Activated naive CD8-positive, alpha-beta T cell treated with anti-CD3 and anti-CD28 coated beads, Interleukin-2, amount 10 ng/mL, durations not matched to agents 7 days and 5 days (primary cell): ENCODE results near the gene AFF1. TPM values are rescaled to one million over a fixed set of nuclear protein-coding genes. Genes with fewer than 3 reads are reported as not detected.

ENCODE experiments used
- ATAC-seq: fragments of 150-1000 bp; cut with Tn5 transposase; one replicate; pipeline ENCODE4 v1.10.0; 2021; ENCODE audit warnings: low read depth, moderate library complexity
- POLR2A ChIA-PET: fragments of 350-600 bp; sonication (Branson Sonifier 250); formaldehyde crosslinking; loops from one replicate; lab custom pipeline; 2021; ENCODE audit warnings: antibody characterized with exemption; lab: Charles Lee
- DNase-seq: peaks from one replicate; pipeline ENCODE4 v3.0.0; 2021
- H3K27ac Mint-ChIP-seq: one replicate; pipeline ENCODE4 v1.8.0; 2022; ENCODE audit warnings: mild to moderate bottlenecking, mixed read lengths
- H3K27me3 Mint-ChIP-seq: one replicate; pipeline ENCODE4 v1.8.0; 2022; ENCODE audit warnings: mild to moderate bottlenecking, moderate library complexity, mixed read lengths
- H3K36me3 Mint-ChIP-seq: one replicate; pipeline ENCODE4 v1.8.0; 2021; ENCODE audit warnings: mild to moderate bottlenecking, mixed read lengths
- H3K4me1 Mint-ChIP-seq: one replicate; pipeline ENCODE4 v1.8.0; 2021; ENCODE audit warnings: mixed read lengths
- H3K4me3 Mint-ChIP-seq: one replicate; pipeline ENCODE4 v1.8.0; 2022; ENCODE audit warnings: mild to moderate bottlenecking, moderate library complexity, mixed read lengths
- H3K9me3 Mint-ChIP-seq: one replicate; pipeline ENCODE4 v1.8.0; 2021; ENCODE audit warnings: mixed read lengths
- total RNA-seq, 2 experiments: library from RNA; stranded (reverse); gene quantifications; one replicate each; pipeline ENCODE4 v1.2.3, GENCODE V29; 2021

AFF1 gene
- total RNA-seq, 2 experiments from 2014 or later: 57.1 to 62.5 TPM

DNA sequence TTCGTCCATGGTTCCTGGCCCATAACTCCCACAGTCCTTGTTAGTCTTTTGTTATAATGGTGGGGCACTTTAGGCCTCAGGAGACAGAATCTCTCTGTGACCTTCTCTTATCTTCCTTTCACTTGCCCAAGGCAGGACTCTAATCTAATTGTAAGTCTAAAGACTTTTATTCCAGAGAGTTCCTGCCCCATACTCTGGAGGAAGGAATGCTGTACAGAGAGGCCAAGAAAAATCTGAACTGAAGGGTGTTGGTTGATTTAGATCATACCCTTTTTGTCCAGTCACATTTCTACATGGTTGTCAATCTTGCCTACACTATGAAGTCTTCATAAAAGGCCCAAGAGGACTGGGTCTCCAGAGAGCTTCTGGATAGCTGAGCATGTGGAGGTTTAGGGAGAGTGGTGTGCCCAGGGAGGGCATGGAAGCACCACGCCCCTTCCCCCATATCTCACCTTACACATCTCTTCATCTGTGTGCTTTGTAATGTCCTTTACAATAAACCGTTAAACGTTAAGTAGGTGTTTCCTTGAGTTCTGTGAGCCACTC lies 84.5 kb downstream of the AFF1 start:
- peaks cover 41% of the 10 kb centered on the region for H3K4me1 Mint-ChIP-seq
- H3K4me3 Mint-ChIP-seq: no peak overlapping the region
- ATAC-seq (no peak), DNase-seq (no peak)
- H3K9me3 Mint-ChIP-seq: no peaks in the 10 kb centered on the region
- H3K27ac Mint-ChIP-seq: no peak overlapping the region
- H3K36me3 Mint-ChIP-seq: peaks cover 10% of the 10 kb centered on the region
- POLR2A ChIA-PET: interaction anchor here (0.6 kb wide), 1 partner anchor 46 kb away, joined by 3 read pairs; no protein-coding TSS in a partner anchor
- H3K27me3 Mint-ChIP-seq: no peaks in the 10 kb centered on the region

DNA sequence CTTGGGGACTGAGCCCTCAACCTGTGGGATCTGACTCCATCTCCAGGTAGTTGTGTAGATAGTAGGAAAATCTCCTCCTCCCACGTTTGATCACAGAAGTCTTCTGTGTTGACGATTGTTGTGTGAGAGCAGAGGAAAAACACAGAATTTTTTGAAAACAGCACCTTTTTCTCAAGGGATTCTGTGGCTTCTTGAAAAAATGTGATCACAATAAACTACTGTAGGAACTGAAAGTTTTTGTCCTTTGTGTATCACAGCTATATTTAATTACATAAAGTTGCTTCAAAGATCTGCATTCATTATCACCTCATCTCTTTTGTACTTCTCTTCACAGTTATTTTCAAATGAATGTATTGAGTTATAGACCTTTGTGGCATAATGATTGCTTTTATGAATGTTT lies 85.1 kb downstream of the AFF1 start:
- Mint-ChIP-seq H3K9me3 (no peaks in the 10 kb centered on the region), H3K4me3 (no peak overlapping the region), H3K36me3 (peaks cover 10% of the 10 kb centered on the region), H3K4me1 (peaks cover 39% of the 10 kb centered on the region), H3K27me3 (no peaks in the 10 kb centered on the region), H3K27ac (no peak overlapping the region)
- DNase-seq (no peak), ATAC-seq (no peak)
- POLR2A ChIA-PET: no interaction called here

GRCh38 chr4:87024201-87024600 lies 89.4 kb downstream of the AFF1 start:
- no peak for DNase-seq
- Mint-ChIP-seq H3K9me3 (no peaks in the 10 kb centered on the region), H3K27ac (no peak overlapping the region), H3K36me3 (peaks cover 8% of the 10 kb centered on the region), H3K4me1 (peaks cover 31% of the 10 kb centered on the region), H3K27me3 (no peaks in the 10 kb centered on the region), H3K4me3 (no peak overlapping the region)
- POLR2A ChIA-PET: no interaction called here
- ATAC-seq: no peak

DNA sequence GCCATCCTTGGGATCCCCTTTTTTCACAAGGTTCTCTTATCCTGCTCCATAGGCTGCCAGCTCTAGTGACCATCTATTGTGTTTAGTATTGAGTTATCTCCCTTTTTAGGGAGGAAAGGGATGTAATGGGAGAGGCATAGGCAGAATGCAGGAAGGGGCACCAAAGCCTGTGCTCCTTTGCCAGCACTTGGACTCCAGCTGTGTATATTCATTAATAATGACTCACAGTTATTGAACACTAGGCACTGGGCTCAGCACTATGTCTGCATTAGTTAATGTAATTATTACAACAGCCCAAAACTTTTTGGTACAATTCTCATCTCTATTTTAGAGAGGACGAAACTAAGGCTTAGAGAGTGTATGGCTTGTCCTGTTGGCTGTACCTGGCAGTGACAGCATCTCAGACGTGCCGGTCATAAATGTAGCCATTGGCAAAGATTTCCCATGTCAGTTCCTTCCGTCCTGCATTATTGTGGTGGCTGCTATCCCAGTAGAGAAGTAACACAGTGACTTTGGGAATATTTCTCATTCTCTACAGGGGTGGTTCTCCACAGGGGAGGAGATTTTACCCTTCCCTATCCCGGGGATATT lies 90.3 kb downstream of the AFF1 start:
- H3K4me3 Mint-ChIP-seq: no peak overlapping the region
- peaks cover 4% of the 10 kb centered on the region for H3K36me3 Mint-ChIP-seq
- no peak for ATAC-seq
- POLR2A ChIA-PET: no interaction called here
- DNase-seq: no peak
- no peaks in the 10 kb centered on the region for H3K9me3 Mint-ChIP-seq
- peaks cover 26% of the 10 kb centered on the region for H3K4me1 Mint-ChIP-seq
- no peaks in the 10 kb centered on the region for H3K27me3 Mint-ChIP-seq
- no peak overlapping the region for H3K27ac Mint-ChIP-seq

- Mint-ChIP-seq H3K4me1 (peaks cover 23% of the 10 kb centered on the region), H3K27ac (no peak overlapping the region), H3K36me3 (peaks cover 4% of the 10 kb centered on the region), H3K27me3 (no peaks in the 10 kb centered on the region), H3K4me3 (no peak overlapping the region), H3K9me3 (no peaks in the 10 kb centered on the region)
- POLR2A ChIA-PET: no interaction called here
- no peak for ATAC-seq
- no peak for DNase-seq
Measured at GRCh38 chr4:87025614-87026041, 90.8 kb downstream of the AFF1 start.

DNA sequence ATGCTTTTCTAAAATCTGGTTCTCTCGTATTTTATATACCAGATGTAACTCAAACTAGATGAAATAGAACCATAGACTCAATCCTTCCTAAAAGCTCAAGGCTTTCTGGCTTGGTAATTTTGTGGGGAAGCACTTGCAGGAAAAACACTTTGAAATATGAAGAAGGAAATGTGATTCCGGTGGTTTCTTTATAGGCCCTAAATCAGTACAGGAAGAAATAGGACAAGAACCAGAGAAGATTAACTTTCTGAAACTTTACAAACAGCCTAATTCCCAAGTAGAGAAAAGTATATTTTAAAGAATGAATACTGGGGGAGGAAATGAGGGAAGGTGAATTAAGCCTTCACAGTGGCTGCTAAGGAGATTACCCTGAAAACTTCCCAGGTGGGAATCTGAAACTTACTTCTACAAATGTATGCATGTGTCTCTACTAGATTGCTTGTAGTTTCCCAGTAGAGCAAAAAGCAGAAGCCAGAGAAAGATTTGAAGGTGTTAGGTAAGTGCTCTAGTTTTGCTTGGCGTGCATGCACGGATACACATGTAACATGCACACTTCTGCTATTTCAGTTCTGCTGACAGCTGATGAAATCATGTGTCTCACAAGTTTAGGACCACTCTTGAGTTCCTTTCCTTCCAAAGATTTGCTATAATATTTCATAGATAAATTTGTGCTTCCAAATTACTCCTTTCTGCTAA lies 92.1 kb downstream of the AFF1 start:
- H3K4me1 Mint-ChIP-seq: peaks cover 16% of the 10 kb centered on the region
- no peak for ATAC-seq
- POLR2A ChIA-PET: no interaction called here
- no peaks in the 10 kb centered on the region for H3K27me3 Mint-ChIP-seq
- DNase-seq: no peak
- no peak overlapping the region for H3K27ac Mint-ChIP-seq
- peaks cover 2% of the 10 kb centered on the region for H3K36me3 Mint-ChIP-seq
- no peak overlapping the region for H3K4me3 Mint-ChIP-seq
- no peaks in the 10 kb centered on the region for H3K9me3 Mint-ChIP-seq

DNA sequence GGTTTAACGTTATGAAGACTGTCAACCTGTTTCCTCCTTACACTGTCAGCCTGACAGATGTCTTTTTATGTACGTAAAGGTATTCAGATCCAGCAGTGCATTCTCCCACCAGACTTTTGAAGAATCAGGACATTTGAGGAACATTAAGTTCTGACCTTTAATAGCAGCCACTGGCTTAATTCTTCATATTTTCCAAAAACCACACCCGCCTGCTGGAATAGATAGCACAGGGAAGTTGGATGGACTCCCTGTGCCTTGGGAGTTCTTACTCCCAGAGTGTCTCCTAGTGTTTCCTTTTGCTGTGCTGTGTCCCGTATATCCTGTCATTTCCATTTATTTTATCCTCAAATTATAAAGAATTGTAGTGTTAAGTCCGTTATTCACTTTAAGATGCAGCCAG lies 94.5 kb downstream of the AFF1 start:
- no peak overlapping the region for H3K27ac Mint-ChIP-seq
- no peaks in the 10 kb centered on the region for H3K27me3 Mint-ChIP-seq
- no peaks in the 10 kb centered on the region for H3K36me3 Mint-ChIP-seq
- H3K4me3 Mint-ChIP-seq: no peak overlapping the region
- H3K9me3 Mint-ChIP-seq: no peaks in the 10 kb centered on the region
- DNase-seq: no peak
- POLR2A ChIA-PET: no interaction called here
- ATAC-seq: no peak
- peaks cover 15% of the 10 kb centered on the region for H3K4me1 Mint-ChIP-seq

GRCh38 chr4:87030124-87030523 lies 95.3 kb downstream of the AFF1 start:
- ATAC-seq (no peak), DNase-seq (no peak)
- H3K4me3 Mint-ChIP-seq: no peak overlapping the region
- H3K36me3 Mint-ChIP-seq: no peaks in the 10 kb centered on the region
- H3K9me3 Mint-ChIP-seq: no peaks in the 10 kb centered on the region
- H3K27me3 Mint-ChIP-seq: no peaks in the 10 kb centered on the region
- POLR2A ChIA-PET: no interaction called here
- peaks cover 14% of the 10 kb centered on the region for H3K4me1 Mint-ChIP-seq
- H3K27ac Mint-ChIP-seq: no peak overlapping the region

GRCh38 chr4:87030755-87031441 lies 96.1 kb downstream of the AFF1 start:
- POLR2A ChIA-PET: no interaction called here
- H3K27me3 Mint-ChIP-seq: no peaks in the 10 kb centered on the region
- H3K4me1 Mint-ChIP-seq: peaks cover 9% of the 10 kb centered on the region
- H3K4me3 Mint-ChIP-seq: no peak overlapping the region
- no peak overlapping the region for H3K27ac Mint-ChIP-seq
- H3K9me3 Mint-ChIP-seq: no peaks in the 10 kb centered on the region
- no peak for DNase-seq
- ATAC-seq: no peak
- H3K36me3 Mint-ChIP-seq: no peaks in the 10 kb centered on the region

GRCh38 chr4:87031920-87032319 lies 97.1 kb downstream of the AFF1 start:
- no peak overlapping the region for H3K4me3 Mint-ChIP-seq
- no peaks in the 10 kb centered on the region for H3K36me3 Mint-ChIP-seq
- DNase-seq (no peak), ATAC-seq (no peak)
- no peaks in the 10 kb centered on the region for H3K9me3 Mint-ChIP-seq
- H3K27ac Mint-ChIP-seq: no peak overlapping the region
- H3K4me1 Mint-ChIP-seq: peaks cover 8% of the 10 kb centered on the region
- POLR2A ChIA-PET: no interaction called here
- H3K27me3 Mint-ChIP-seq: no peaks in the 10 kb centered on the region

DNA sequence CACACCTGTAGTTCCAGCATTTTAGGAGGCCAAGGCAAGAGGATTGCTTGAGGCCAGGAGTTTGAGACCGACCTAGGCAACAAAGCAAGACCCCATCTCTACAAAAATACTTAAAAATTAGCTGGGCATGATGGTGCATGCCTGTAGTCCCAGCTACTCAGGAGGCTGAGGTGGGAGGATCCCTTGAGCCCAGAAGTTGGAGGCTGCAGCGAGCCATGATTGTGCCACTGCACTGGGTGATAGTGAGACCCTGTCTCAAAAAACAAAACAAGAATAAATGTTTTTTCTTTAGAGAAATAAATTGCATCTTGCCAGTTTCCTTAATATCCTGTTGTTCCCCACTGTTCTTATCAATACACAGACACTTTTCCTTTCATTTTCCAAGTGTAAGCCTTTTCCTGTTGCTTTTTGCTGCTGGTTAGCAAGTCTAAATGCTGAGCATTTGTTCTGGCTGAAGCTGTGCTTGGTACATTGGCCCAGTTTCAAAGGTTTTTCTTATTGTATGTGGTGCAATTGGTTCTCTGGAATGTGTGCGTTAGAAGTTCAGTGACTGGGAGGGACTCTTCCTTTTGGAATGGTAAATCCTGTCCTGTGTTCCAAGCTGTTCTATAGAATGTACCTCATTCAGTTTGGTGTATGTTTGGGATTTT lies 98.2 kb downstream of the AFF1 start:
- POLR2A ChIA-PET: no interaction called here
- H3K27ac Mint-ChIP-seq: no peak overlapping the region

GRCh38 chr4:87033902-87034301 lies 99.1 kb downstream of the AFF1 start:
- Mint-ChIP-seq H3K27me3 (no peaks in the 10 kb centered on the region), H3K36me3 (peaks cover 3% of the 10 kb centered on the region), H3K4me3 (no peak overlapping the region), H3K27ac (no peak overlapping the region), H3K4me1 (peaks cover 11% of the 10 kb centered on the region), H3K9me3 (no peaks in the 10 kb centered on the region)
- DNase-seq (no peak), ATAC-seq (no peak)
- POLR2A ChIA-PET: no interaction called here

More for the DNA sequence above, 98.2 kb downstream of the AFF1 start:
- ATAC-seq (no peak), DNase-seq (no peak)
- Mint-ChIP-seq H3K27me3 (no peaks in the 10 kb centered on the region), H3K9me3 (no peaks in the 10 kb centered on the region), H3K4me3 (no peak overlapping the region), H3K4me1 (peaks cover 8% of the 10 kb centered on the region), H3K36me3 (no peaks in the 10 kb centered on the region)

DNA sequence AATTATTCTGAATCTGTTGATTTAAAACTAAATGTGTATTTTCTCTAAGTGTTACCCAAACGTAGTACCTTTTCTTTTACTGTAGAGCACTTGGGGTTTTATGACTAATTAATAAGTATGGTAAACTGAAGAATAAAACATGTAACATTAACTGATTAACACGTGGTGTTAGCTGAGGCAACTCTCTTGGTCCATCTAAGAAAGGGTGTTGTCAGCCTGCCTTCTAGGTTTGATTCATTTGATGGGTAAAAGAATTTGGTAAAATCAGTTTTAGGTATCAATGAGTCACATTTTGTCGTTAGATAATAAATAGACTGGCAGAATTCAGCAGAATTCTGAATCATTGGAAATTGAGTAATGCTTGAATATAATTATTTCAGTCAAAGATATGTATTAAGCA lies 99.7 kb downstream of the AFF1 start:
- Mint-ChIP-seq H3K27me3 (no peaks in the 10 kb centered on the region), H3K27ac (no peak overlapping the region), H3K36me3 (peaks cover 3% of the 10 kb centered on the region), H3K4me3 (no peak overlapping the region), H3K9me3 (no peaks in the 10 kb centered on the region), H3K4me1 (peaks cover 10% of the 10 kb centered on the region)
- no peak for ATAC-seq
- no peak for DNase-seq
- POLR2A ChIA-PET: no interaction called here
